HG02885 (cell line): ENCODE measurements around the gene H2BK1.

Source experiments
- ATAC-seq: cut with Tn5 transposase; IDR thresholded peaks from one replicate; pipeline ENCODE4 v1.9.1; 2021; ENCODE audit warnings: mild to moderate bottlenecking; ENCODE audit not compliant: unreplicated experiment, poor library complexity

The H2BK1 gene

DNA sequence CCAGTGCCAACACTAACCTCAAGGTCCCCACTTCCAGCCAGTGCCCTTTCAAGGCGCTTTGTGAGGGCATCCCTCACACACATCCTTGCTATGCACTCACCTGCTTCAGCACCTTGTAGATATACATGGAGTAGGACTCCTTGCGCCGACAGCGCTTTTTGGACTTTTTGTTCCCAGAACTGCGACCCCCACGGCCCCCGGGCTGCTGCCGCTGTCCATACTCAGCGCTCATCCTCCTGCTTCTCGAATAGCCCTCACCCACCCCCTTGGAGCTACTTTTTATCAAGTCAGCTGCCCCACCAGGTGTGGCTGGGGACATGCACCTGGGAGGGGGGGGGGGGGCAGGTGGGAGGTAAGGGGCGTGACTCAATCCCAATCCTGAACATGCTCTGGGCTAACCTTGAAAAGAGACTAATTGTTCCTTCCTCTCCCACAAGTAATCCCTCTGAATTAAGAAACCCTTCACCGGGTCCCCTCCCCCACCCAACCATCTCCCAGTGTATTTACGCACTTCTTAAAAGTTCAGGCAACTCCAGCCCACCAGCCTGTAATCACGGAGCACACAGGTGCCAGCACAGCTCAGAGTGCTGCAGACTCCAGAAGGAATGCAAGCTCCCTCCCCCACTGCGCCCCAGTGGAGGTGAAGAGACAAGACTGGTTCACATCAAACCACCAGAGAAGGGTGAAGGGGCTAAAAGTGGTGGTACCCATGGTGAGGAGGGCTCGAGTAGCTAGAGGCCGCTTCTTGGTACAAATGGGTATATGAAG is at the start of gene H2BK1:
Gene H2BK1, minus strand, starts transcription at position 402 of the 768 bp plus-strand sequence. Its CDS starts 170 bp downstream, at position 232.
- ATAC-seq: no peak

DNA sequence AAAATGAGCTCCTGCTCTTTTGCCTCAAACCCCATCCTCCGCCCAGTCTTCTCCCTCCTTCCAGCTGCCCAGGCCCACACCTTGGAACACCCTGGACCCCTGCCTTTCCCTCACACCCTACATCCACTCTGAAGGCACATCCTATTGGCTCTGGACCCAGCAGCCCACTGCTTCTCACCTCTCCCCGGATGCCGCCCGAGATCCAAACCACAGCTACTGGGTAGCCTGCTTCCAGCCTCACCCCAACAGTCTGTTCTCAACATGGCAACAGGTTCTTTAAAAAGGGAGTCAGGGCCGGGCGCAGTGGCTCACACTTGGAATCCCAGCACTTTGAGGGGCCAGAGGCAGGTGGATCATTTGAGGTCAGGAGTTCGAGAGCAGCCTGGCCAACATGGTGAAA is 47.7 kb upstream of the H2BK1 start:
- ATAC-seq: no peak

DNA sequence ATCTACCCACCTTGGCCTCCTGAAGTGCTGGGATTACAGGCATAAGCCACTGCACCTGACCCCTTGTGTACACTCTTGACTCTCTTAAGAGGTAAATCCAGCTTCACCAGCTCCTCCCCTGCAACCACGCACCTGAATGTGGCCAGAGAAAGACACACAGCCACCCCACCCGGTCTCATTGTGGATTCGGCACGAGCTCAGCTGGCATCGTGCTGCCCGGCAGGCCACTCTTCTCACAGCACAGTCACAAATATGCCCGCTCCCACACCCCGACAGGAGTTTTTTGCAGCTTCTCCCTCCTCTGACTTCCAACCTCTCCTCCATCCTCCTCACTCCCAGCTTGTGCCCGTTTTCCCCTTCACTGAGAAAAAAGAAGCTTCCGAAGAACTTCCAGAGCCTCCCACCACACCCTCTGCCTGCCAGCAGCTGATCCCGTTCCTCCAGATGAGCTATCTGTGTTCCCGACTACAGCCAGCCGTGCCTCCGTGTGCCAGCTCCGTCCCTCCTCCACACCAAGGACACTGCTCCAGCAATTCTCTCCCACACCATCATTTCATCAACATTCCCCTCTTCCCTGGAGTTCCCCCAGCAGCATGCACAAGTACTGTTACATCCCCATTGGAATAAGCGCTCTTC is 46.2 kb upstream of the H2BK1 start:
- no peak for ATAC-seq

DNA sequence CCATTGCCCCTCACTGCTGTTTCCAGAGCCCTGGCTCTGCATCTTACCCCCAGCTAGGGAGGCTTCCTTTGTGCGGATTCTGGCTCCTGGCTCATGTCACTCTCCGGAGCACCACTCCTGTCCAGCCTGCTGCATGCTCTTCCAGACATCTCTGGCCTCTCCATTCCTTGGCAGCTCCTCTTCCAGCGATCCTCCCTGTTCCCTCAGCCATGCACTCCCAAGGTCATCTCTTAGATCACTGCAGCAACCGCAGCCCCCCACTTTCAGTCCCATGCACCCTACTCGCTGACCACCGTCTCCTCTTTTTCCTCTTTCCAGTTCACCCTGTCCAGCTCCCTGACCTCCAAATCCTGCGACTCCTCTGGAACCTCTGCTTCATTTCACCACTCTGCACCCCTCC is 45.1 kb upstream of the H2BK1 start:
- no peak for ATAC-seq

DNA sequence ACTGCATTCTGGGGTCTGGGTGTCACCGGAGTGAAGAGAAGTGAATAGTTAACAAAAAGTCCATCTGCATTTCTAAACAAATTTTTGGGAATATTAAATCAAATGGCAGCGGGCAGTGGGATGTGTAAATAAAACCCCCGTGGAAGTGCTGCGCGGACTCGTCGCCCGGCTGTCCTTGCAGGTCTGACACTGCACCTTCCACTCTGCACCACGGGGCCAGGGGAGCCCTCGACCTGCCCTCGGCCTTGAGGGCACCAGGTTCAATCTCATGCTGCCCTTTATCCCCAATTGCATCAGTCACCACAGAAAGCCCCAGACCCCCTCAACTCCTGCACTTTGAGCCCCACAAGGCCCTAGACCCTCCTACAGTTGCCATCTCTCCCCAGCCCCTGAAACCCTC is 44.6 kb upstream of the H2BK1 start:
- no peak for ATAC-seq

DNA sequence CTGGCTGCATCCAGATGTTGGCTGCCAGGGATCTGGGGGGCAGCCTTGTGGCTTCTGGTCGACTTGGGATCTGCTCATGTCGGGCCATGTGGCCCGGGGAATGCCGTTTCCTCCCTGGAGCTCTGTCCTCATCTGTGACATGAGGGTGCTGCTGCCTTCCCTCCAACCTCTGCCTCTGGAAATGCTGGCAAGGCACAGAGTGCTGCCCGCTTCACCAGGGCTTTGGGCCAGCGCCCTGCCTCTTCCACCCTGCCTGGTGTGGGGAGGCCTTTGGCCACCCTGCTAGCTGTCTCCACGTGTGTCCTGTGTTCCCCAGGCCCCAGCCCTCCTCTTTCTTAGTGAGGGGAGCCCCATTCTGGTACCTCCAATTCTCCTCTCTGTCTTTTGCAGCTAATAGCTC is 44.0 kb upstream of the H2BK1 start:
- ATAC-seq: no peak

DNA sequence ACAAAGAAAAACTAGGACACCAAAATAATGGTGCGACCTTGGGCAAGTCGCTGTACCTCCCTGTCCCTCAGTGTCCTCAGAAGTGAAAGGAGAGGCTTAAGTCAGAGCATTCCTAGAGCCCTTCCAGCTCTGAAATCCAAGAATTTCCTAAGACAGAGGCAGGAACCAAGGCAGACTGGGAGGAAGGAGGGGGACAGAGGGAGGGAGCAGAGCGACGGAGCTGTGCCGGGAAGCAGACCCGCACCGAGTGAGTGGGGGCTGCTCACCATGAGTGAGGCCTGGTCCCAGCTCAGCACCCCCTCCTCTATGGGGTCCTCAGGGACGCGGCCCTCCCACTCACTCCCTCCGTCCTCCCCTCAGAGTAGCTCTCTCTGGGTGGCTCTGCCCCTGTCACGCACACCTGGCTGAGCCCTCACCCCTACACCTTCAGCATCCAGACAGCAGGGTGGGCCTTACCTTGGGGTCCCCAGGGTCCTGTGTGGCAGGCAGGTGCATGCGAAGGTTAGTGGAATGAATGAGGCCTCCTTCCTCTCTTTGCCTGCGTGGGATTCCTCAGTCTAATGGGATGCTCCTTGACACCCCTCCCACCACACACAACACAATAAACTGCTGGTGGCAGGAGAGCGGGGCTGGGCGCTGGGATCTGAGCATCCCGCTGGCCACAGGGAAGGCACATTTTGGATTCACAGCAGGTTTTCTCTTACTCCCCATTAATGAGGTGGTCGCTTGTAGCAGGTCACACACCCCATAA is 42.8 kb upstream of the H2BK1 start:
- ATAC-seq: no peak

DNA sequence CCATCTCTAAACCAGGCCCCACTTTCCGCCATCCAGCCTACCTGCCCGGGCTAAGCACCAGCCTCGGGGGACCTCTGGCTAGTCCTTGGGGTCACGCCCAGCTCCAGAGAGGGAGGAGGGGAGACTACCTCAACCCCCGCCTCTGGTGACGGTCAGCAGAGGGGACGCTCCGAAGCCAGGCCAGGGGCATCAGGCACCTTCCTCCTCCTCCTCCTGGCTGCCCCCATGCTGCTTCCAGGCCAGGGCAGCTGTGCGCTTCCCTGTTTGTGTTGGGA is 42.2 kb upstream of the H2BK1 start:
- ATAC-seq: no peak

DNA sequence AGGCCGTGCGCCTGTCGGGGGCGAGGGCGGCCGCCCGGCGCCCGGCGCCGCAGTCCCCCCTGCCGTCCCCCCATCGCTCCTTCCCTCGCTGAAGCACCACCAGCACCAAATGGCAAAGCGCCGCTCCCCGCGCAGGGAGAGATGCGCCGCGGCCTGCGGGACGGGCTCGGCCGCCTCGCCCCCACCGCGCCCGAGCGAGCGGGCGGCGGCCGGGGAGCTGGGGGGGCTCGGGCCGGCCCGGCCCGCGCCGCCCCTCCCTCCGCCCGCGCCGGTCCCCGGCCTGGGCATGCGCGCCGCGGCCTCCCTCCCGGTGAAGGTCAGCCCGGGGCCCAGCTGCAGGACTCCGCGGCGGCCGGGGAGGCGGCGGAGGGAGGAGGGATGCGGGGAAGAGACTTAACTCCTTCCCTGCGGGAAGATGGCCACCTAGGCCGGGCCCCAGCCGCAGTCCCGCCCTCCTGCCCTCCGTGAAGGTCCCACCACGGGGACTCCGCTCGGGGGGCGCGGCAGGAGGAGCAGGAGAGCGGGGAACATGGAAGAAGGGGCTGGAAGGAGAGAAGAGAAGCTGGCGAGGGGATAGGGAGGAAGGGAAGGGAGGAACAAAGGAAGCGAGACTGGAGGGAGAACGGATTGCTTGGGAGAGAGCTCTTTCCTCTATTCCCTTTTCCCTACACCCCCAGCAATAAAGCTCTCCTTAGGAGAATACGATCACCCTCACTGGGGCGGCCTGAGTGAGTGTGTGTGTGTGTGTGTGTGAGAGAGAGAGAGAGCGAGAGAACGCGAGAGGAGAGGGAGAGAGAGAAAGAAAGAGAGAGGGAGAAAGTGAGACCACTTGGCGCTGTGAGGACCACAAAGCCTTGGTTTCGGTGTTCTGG is 41.6 kb upstream of the H2BK1 start:
- ATAC-seq: no peak

DNA sequence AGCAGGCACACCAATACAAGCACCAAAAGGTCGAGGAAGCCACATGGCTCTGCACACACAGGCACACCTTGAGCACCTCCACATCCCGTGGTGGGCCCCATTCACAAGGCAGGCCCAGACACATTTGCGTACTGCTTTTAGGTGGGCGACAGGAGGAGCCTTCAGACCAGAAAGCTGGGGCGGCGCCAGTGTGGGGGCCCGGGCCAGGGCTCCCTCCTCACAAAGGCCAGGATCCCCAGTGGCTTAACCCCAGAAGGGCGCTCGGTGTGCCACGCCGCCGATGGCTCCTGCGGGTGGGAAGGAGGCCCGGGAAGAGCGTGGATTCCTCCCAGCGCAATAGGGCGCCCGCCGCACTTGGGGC is 41.0 kb upstream of the H2BK1 start:
- ATAC-seq: no peak

DNA sequence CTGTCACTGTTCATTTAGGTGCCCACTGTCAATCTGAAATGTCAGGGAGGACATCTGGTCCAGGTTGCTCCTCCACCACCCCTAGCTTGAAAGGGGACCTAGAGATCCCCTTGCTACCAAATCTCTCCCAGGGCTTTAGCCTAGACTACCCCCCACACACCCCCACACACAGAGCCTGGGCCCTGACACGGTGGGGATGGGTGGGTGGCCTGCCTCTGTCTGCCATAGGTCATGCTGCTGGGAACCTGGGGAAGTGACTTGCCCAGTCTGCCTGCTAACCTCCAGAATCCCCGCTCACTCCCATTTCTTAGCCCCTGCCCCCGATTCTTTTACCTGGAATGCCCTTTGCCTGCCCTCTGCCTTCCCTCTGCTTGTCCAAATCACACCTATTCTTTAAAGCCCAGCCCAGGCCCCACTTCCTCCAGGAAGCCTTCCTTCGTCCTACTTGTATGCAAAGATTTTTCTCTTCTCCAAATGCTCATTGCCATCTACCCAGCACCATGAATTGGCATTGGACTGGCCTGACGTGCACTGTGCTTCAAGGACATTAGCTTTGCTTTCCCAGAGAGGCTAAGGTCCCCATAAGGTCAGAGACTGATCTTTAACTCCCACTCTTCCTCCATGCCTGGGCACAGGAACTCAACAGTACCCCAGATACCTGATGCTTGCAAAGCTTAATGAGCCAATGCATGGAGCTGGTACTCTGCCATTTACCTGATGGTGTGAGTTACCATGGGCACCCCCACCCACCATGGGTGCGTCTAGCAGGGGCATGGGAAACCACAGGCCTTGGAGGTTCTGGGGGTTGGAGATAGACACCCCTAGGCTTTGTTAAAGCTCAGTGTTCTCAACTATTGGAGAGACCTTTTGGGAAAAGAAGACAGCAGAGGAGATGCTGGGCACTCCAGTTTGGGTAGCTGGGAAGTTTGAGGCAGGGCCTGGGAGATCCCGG is 40.2 kb upstream of the H2BK1 start:
- no peak for ATAC-seq

DNA sequence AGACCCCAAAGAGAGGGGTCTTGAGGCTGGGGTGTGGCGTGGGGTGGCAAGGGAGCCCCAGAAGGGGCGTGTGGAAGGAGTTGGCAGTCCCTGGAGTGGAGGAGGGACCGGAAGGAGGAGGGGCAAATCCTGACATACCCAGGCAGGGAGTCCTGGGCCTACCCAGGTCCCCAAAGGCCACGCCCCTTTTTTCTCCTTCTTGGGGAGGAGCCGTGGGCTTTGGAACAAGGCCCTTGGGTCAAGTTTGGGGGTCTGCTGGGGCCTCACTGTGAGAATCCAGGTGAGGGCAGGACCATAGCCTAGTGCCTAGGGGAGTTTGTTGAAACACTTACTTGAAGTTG is 39.4 kb upstream of the H2BK1 start:
- ATAC-seq: no peak

DNA sequence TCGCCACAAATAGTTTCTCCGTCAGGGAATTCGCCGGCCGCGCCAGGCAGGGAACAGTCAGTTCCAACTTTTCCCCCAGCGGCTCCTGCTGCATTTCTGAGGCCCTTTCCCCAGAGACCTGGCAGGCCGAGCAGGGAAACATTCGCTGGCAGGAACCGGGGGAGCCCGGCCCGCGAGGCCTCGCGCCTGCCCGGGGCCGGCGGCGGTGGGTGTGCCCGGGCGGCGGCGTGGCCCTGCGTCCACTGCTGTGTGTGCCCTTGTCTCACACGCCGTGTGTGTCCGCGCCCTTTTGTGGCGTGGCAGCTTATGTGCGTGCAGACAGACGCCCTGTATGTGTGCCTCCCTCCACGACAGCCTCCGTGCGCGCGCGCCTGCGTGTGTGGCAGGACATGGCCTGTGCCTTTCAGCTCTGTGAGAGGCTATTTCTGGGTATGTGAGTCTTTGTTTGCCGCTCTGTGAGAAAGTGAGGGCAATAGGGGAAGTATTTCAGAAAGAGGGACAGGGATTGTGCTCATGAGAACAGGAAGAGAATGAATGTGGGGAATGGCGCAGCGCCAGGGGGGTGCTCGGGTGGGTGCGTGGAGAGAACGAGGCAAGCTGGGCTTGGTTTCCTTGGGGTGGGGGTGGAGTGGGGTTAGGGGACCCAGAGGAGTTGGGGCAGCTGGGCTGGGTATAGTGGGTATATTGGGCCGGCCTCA is 38.9 kb upstream of the H2BK1 start:
- no peak for ATAC-seq

DNA sequence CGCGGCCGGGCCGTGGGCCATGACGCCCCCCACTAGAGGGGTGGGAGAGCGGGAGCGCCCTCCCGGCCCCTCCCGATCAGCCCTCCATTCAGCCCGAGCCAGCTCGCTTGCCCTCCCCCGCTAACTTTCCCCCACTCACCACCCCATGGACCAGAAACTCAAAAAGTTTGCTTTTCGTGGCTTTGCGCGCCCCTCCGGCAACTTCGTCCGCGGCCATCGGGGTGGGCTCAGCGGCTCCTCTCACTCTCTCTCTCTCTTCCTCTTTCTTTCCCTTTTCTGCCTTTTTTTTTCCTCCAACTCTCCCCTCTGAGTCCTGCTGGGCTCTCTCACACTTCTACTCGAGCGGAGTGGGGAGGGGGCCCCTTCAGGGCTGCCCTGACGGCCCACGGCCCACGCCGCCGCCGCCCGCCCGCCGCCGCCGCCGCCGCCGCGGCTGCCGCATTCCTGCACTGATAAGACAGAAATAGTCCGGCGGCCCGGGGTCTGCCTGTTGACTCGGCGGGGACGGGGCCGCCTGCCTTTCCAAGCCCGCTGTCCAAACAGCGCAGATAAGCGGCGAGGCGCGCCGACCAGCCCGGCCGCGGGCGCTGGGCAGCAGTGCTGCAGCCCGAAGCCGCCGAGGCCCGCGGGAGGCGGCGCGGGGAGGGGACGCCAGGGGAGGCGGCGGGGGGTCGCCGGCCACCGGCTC is 38.2 kb upstream of the H2BK1 start, which contains the start of gene SMARCD3:
Gene SMARCD3, minus strand, starts transcription at position 349 of the 688 bp plus-strand sequence. Its CDS starts 132 bp downstream, at position 217.
- ATAC-seq: no peak

DNA sequence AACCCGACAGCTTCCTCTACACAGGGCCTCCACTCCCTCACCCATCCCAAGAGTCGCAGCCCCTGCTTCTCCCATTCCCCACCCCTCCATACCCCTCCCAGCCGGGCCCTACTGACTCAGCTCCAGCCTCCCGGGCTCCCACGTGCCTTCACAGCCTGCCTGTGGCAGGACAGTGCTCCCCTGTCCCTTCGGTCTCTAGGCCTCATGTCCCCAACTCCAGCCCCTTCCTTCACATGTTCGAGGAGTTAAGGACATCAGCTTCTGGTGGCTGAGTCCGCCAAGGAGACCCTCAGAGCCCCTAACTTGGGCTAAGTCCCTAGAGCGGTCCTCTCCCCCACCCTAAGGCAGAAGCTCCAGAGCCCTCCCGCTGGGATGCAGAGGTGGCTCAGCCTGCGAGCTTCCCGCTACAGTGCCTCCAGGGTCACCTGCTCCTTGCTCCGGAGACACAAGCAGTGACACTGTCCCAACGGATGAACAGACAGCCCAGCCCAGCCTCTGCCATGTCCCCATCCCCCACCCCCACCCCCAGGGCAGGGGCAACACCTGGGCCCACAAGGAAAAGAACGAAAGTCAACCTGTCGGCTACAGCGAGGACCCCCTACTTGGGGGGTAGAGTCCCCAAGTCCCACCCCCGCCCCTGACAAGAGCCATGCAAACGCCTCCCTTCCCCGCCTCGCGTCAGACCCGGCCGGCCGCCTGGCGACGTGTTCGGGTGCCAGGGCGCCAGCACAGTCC is 37.5 kb upstream of the H2BK1 start:
- no peak for ATAC-seq

DNA sequence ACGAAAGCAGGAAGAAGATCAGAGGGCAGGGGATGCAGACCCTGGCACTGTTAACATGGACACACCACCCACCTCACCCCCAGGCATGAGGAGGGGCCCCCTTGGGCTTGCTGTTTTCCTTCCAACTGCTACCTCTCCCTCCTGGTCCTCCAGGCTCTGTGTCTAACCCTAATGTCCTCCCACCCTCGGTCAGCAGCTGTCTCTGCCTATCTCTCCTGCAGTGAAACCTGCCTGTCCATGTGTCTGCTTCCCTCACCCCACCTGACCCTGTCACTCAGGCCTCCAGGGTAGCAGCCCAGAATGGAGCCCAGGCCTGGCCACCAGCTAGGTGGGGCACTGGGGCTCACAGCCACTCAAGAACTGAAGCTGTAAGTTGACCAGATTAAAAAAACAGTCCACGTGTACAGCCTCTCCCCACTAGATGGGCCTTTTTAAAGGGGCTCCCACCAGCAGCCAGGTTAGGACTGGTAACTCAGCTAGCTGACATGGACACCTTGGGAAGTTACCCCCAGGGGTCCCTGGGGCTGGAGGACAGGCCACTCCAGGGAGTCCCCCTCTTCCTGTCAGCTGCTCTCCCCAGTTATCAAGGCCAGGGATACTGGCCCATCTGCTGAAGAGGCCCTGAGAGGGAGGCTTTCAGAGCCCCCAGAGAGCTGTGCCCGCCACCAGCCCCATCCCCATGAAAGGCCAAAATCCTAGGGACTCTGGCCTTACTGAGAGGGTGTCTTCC is 36.7 kb upstream of the H2BK1 start:
- ATAC-seq: no peak
